K562 (cell line): ENCODE results near the gene RNF34. TPM values are rescaled to one million over a fixed set of nuclear protein-coding genes. Genes with fewer than 3 reads are reported as not detected.

Source experiments
- EZH2 ChIP-seq: IDR thresholded peaks from 2 replicates; pipeline ENCODE4 v1.6.1; 2012; ENCODE audit warnings: low read depth, mild to moderate bottlenecking, inconsistent platforms, low read length, borderline replicate concordance
- HDAC8 ChIP-seq: fragments of 450-650 bp; IDR thresholded peaks from 2 replicates; pipeline ENCODE4 v1.6.1; 2016; ENCODE audit warnings: mild to moderate bottlenecking, missing genetic modification characterization, moderate library complexity, missing compliant biosample characterization
- L3MBTL2 ChIP-seq: fragments of 450-650 bp; IDR thresholded peaks from 2 replicates; pipeline ENCODE4 v1.6.1; 2016; ENCODE audit warnings: mild to moderate bottlenecking, moderate library complexity
- NCOA6 ChIP-seq: fragments of 450-650 bp; IDR thresholded peaks from 2 replicates; pipeline ENCODE4 v1.6.1; 2017; ENCODE audit warnings: mild to moderate bottlenecking
- NFXL1 ChIP-seq: fragments of 450-650 bp; formaldehyde crosslinking; IDR thresholded peaks from 2 replicates; pipeline ENCODE4 v1.4.0; 2021; ENCODE audit warnings: mild to moderate bottlenecking
- NONO ChIP-seq, 2 experiments: fragments of 200-400 bp in 1 of 2; fragments of 450-650 bp in 1 of 2; formaldehyde crosslinking in 1 of 2; IDR thresholded peaks; 2 replicates each; pipeline ENCODE4 v1.6.1; 2017; ENCODE audit warnings: low read depth in 2 of 2, mild to moderate bottlenecking in 2 of 2, moderate library complexity in 2 of 2, low read length in 1 of 2
- NR2F6 ChIP-seq: fragments of 450-650 bp; formaldehyde crosslinking; IDR thresholded peaks from 2 replicates; pipeline ENCODE4 v1.4.0; 2020; ENCODE audit warnings: mild to moderate bottlenecking
- RFX5 ChIP-seq: IDR thresholded peaks from 2 replicates; pipeline ENCODE4 v1.6.1; 2011; ENCODE audit warnings: low read depth, mild to moderate bottlenecking, improper control_type of control experiment, low read length
- SMARCA4 ChIP-seq: fragments of 450-650 bp; IDR thresholded peaks from 2 replicates; pipeline ENCODE4 v1.6.1; 2016
- SMARCC2 ChIP-seq: fragments of 450-650 bp; IDR thresholded peaks from 2 replicates; pipeline ENCODE4 v1.6.1; 2017; ENCODE audit warnings: antibody characterized with exemption, moderate library complexity, mild to moderate bottlenecking, low read depth
- TAF1 ChIP-seq: IDR thresholded peaks from 2 replicates; pipeline ENCODE4 v1.6.1; 2011; ENCODE audit warnings: mild to moderate bottlenecking, low read length, moderate library complexity; ENCODE audit not compliant: insufficient read depth, control insufficient read depth, severe bottlenecking; ENCODE audit errors: extremely low read depth
- TAL1 ChIP-seq: fragments of 450-650 bp; IDR thresholded peaks from 2 replicates; pipeline ENCODE4 v1.6.1; 2016; ENCODE audit warnings: mild to moderate bottlenecking
- TRIM28 ChIP-seq: fragments of 450-650 bp; IDR thresholded peaks from 2 replicates; pipeline ENCODE4 v1.6.1; 2017
- TSC22D4 ChIP-seq: fragments of 450-650 bp; IDR thresholded peaks from 2 replicates; pipeline ENCODE4 v1.6.1; 2016; ENCODE audit warnings: missing genetic modification characterization, missing biosample characterization, control low read depth
- ZNF165 ChIP-seq: fragments of 250-450 bp; sonication (Bioruptor Pico); IDR thresholded peaks from 2 replicates; pipeline ENCODE4 v1.4.0; 2020; ENCODE audit warnings: borderline replicate concordance
- ZZZ3 ChIP-seq: fragments of 450-650 bp; IDR thresholded peaks from 2 replicates; pipeline ENCODE4 v1.6.1; 2016; ENCODE audit warnings: antibody characterized with exemption, mild to moderate bottlenecking, moderate library complexity
- polyA plus RNA-seq, 8 experiments: library from polyadenylated mRNA; depleted of rRNA in 4 of 8; stranded (reverse) in 5 of 8; unstranded in 3 of 8; fragments of >200 nt; fragmentation: Nextera tagmentation in 2 of 8; fragmentation: Illumina TruSeq in 1 of 8; extraction: Ambion mirVana in 2 of 8; extraction: Trizol in 1 of 8; gene quantifications; 2 replicates each; pipeline versions ENCODE4 v1.2.1 to v1.2.3, GENCODE V29; 2011 to 2014; ENCODE audit warnings: inconsistent platforms in 1 of 8, missing spikeins in 1 of 8
- total RNA-seq, 7 experiments: library from RNA; depleted of rRNA in 6 of 7; stranded (reverse); fragments of >200 nt in 6 of 7; fragmentation: Illumina TruSeq in 2 of 7; extraction: Trizol in 2 of 7; gene quantifications; 2 replicates each; pipeline versions ENCODE4 v1.2.1 to v1.2.3, GENCODE V29; 2011 to 2021; ENCODE audit warnings: low replicate concordance in 1 of 7
- TF ChIP-seq, protein P1 (sequence below): fragments of 450-650 bp; IDR thresholded peaks from 2 replicates; pipeline ENCODE4 v1.6.1; 2016; ENCODE audit warnings: missing biosample characterization, missing genetic modification characterization
- TF ChIP-seq, protein P2 (sequence below): sonication (generic); formaldehyde crosslinking; IDR thresholded peaks from 2 replicates; pipeline ENCODE4 v1.8.1; 2022; ENCODE audit warnings: missing genetic modification reagents
- TF ChIP-seq, protein P3 (sequence below): fragments of 250-450 bp; sonication (Bioruptor Pico); IDR thresholded peaks from 2 replicates; pipeline ENCODE4 v1.8.0; 2021; ENCODE audit warnings: moderate library complexity, mild to moderate bottlenecking, inconsistent platforms
- TF ChIP-seq, protein P4 (sequence below): sonication (generic); formaldehyde crosslinking; IDR thresholded peaks from 2 replicates; pipeline ENCODE4 v1.8.1; 2023; ENCODE audit warnings: mild to moderate bottlenecking, missing genetic modification reagents
- TF ChIP-seq, protein P5 (sequence below): fragments of 250-450 bp; sonication (Bioruptor Pico); IDR thresholded peaks from 2 replicates; pipeline ENCODE4 v1.6.1; 2021; ENCODE audit warnings: mild to moderate bottlenecking
- TF ChIP-seq, protein P6 (sequence below): fragments of 450-650 bp; IDR thresholded peaks from 2 replicates; pipeline ENCODE4 v1.7.0; 2016; ENCODE audit warnings: borderline replicate concordance

Gene RNF34
- total and polyA plus RNA-seq, 9 of the 15 experiments (the other 6 are each of a cell fraction or from before 2014, with no cell fraction given), result 41.7 to 88.9 (median 54.1) TPM

DNA sequence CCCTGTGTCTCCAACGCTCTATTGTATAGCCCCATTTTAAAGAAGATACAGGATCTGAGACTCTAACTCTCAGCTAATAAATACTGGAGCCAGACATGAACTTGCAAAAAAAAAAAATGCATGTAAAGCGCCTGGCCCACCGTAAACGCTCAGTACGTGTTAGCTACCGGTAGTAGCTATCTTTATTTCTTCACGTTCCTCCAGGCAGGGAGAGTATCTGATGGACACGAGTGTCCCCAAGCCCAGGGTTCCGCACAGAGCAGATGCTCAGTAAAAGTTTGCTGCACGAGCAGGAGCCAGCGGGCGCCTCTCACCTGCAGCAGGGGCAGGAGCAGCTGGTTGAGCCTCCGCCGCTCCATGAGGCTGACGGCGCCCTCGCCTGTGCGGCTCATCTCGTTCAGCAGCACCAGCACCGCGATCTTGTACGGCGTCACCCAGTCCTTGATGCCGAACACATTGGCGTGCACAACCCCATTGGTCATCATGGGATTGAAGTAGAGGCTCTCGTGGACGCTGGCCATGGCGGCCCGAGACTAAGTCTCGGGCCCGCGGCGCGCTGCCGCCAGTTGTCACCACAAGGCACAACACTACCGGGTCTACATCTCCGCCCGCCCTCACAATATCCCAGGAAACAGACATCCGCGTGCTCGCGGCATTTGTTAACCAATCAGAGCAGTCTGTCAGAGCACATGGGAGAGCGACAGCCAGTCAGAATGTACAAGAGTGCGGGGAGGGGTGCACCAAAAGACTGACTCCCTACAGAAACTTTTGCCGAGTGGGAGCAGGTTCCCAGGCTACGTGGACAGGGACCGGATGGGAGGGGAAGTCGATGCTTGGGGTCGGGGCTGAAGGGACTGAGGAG is 47.9 kb upstream of the RNF34 start, which contains the start of gene ANAPC5 (continued):
- TF ChIP-seq L3MBTL2, result peak; percentile 78; the same call in 1 of the 2 replicates
- TF ChIP-seq, protein P1, sequence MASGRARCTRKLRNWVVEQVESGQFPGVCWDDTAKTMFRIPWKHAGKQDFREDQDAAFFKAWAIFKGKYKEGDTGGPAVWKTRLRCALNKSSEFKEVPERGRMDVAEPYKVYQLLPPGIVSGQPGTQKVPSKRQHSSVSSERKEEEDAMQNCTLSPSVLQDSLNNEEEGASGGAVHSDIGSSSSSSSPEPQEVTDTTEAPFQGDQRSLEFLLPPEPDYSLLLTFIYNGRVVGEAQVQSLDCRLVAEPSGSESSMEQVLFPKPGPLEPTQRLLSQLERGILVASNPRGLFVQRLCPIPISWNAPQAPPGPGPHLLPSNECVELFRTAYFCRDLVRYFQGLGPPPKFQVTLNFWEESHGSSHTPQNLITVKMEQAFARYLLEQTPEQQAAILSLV (tag), result no peak
- TF ChIP-seq RFX5, result no peak
- TF ChIP-seq TSC22D4 (tag), result no peak
- no peak; the same call in 1 of the 2 replicates for TF ChIP-seq ZZZ3
- TF ChIP-seq NCOA6, result no peak
- no peak for TF ChIP-seq NONO (IDR thresholded peaks at IDR 0.05; ENCODE audit: low read depth in 2 of 2, low read length in 1 of 2)
- no peak for TF ChIP-seq EZH2
- peak; percentile 88 for TF ChIP-seq TAF1
- TF ChIP-seq, protein P2, sequence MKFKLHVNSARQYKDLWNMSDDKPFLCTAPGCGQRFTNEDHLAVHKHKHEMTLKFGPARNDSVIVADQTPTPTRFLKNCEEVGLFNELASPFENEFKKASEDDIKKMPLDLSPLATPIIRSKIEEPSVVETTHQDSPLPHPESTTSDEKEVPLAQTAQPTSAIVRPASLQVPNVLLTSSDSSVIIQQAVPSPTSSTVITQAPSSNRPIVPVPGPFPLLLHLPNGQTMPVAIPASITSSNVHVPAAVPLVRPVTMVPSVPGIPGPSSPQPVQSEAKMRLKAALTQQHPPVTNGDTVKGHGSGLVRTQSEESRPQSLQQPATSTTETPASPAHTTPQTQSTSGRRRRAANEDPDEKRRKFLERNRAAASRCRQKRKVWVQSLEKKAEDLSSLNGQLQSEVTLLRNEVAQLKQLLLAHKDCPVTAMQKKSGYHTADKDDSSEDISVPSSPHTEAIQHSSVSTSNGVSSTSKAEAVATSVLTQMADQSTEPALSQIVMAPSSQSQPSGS, result no peak
- TF ChIP-seq, protein P3, sequence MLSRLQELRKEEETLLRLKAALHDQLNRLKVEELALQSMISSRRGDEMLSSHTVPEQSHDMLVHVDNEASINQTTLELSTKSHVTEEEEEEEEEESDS, result no peak
- TF ChIP-seq SMARCC2, result no peak
- no peak for TF ChIP-seq TAL1
- TF ChIP-seq, protein P4, sequence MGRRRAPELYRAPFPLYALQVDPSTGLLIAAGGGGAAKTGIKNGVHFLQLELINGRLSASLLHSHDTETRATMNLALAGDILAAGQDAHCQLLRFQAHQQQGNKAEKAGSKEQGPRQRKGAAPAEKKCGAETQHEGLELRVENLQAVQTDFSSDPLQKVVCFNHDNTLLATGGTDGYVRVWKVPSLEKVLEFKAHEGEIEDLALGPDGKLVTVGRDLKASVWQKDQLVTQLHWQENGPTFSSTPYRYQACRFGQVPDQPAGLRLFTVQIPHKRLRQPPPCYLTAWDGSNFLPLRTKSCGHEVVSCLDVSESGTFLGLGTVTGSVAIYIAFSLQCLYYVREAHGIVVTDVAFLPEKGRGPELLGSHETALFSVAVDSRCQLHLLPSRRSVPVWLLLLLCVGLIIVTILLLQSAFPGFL (CRISPR knock-in tag), result no peak
- TF ChIP-seq, protein P5, sequence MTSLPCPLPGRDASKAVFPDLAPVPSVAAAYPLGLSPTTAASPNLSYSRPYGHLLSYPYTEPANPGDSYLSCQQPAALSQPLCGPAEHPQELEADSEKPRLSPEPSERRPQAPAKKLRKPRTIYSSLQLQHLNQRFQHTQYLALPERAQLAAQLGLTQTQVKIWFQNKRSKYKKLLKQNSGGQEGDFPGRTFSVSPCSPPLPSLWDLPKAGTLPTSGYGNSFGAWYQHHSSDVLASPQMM, result no peak
- no peak for TF ChIP-seq NR2F6
- no peak for TF ChIP-seq ZNF165
- TF ChIP-seq NFXL1 (CRISPR knock-in tag), result no peak
- no peak for TF ChIP-seq TRIM28
- TF ChIP-seq, protein P6, sequence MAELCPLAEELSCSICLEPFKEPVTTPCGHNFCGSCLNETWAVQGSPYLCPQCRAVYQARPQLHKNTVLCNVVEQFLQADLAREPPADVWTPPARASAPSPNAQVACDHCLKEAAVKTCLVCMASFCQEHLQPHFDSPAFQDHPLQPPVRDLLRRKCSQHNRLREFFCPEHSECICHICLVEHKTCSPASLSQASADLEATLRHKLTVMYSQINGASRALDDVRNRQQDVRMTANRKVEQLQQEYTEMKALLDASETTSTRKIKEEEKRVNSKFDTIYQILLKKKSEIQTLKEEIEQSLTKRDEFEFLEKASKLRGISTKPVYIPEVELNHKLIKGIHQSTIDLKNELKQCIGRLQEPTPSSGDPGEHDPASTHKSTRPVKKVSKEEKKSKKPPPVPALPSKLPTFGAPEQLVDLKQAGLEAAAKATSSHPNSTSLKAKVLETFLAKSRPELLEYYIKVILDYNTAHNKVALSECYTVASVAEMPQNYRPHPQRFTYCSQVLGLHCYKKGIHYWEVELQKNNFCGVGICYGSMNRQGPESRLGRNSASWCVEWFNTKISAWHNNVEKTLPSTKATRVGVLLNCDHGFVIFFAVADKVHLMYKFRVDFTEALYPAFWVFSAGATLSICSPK, result no peak
- no peak for TF ChIP-seq SMARCA4
- no peak for TF ChIP-seq HDAC8 (tag)
